Measurements from ENCODE around the gene AHCYL2.
"Not testable (repeated sequence)": the region's sequence is repeated elsewhere in the genome, so short reads cannot be mapped to it uniquely, and the experiment has no call there.

Gene AHCYL2

GRCh38 chr7:129367349-129367699 lies 142.5 kb downstream of the AHCYL2 start:
- Histone ChIP-seq H3F3A (ENCODE audit: insufficient read depth, low read length) (no peaks in the 10 kb centered on the region), H4K20me1 (ENCODE audit: insufficient read depth, low read length) (no peaks in the 10 kb centered on the region), H3K4me3 (ENCODE audit: low read depth, low read length, poor library complexity, severe bottlenecking) (no peak overlapping the region), H3K4me1 (ENCODE audit: insufficient read depth, low read length, severe bottlenecking) (no peaks in the 10 kb centered on the region), H3K4me2 (ENCODE audit: low read length) (no peak overlapping the region), H3K9ac (ENCODE audit: low read length) (no peak overlapping the region), H3K79me2 (ENCODE audit: insufficient read depth, low read length) (no peaks in the 10 kb centered on the region), H3K27me3 (ENCODE audit: insufficient read depth, low read length) (no peaks in the 10 kb centered on the region), H3K36me3 (ENCODE audit: insufficient read depth, low read length) (no peaks in the 10 kb centered on the region), H3K9me3 (ENCODE audit: low read length) (no peaks in the 10 kb centered on the region), H3K9me2 (ENCODE audit: low read depth, low read length) (no peaks in the 10 kb centered on the region), H2AFZ (ENCODE audit: low read length) (no peak overlapping the region), H3K27ac (ENCODE audit: low read depth, low read length, poor library complexity, severe bottlenecking) (no peak overlapping the region)
- TF ChIP-seq EZH2 (IDR thresholded peaks at IDR 0.05; ENCODE audit: borderline replicate concordance, low read length), result no peak
- TF ChIP-seq CTCF (IDR thresholded peaks at IDR 0.05; ENCODE audit: low read length), result no peak

- no peaks in the 10 kb centered on the region for H3K9me2 ChIP-seq (ENCODE audit: low read depth, low read length)
- no peaks in the 10 kb centered on the region for H4K20me1 ChIP-seq (ENCODE audit: insufficient read depth, low read length)
- no peak overlapping the region for H2AFZ ChIP-seq (ENCODE audit: low read length)
- H3K9me3 ChIP-seq (ENCODE audit: low read length), result no peaks in the 10 kb centered on the region
- no peak overlapping the region for H3K27ac ChIP-seq (ENCODE audit: low read depth, low read length, poor library complexity, severe bottlenecking)
- no peaks in the 10 kb centered on the region for H3K4me1 ChIP-seq (ENCODE audit: insufficient read depth, low read length, severe bottlenecking)
- no peaks in the 10 kb centered on the region for H3F3A ChIP-seq (ENCODE audit: insufficient read depth, low read length)
- TF ChIP-seq CTCF (IDR thresholded peaks at IDR 0.05; ENCODE audit: low read length) (peak; percentile 100), EZH2 (IDR thresholded peaks at IDR 0.05; ENCODE audit: borderline replicate concordance, low read length) (no peak)
- H3K79me2 ChIP-seq (ENCODE audit: insufficient read depth, low read length), result no peaks in the 10 kb centered on the region
- no peaks in the 10 kb centered on the region for H3K36me3 ChIP-seq (ENCODE audit: insufficient read depth, low read length)
- H3K9ac ChIP-seq (ENCODE audit: low read length), result no peak overlapping the region
- H3K27me3 ChIP-seq (ENCODE audit: insufficient read depth, low read length), result no peaks in the 10 kb centered on the region
- no peak overlapping the region for H3K4me2 ChIP-seq (ENCODE audit: low read length)
- H3K4me3 ChIP-seq (ENCODE audit: low read depth, low read length, poor library complexity, severe bottlenecking), result no peak overlapping the region
These were observed 143.0 kb downstream of the AHCYL2 start for GRCh38 chr7:129367700-129368388.

- Histone ChIP-seq H3K27me3 (ENCODE audit: insufficient read depth, low read length) (no peaks in the 10 kb centered on the region), H3K36me3 (ENCODE audit: insufficient read depth, low read length) (no peaks in the 10 kb centered on the region), H3K4me1 (ENCODE audit: insufficient read depth, low read length, severe bottlenecking) (no peaks in the 10 kb centered on the region), H2AFZ (ENCODE audit: low read length) (no peak overlapping the region), H3K9me3 (ENCODE audit: low read length) (no peaks in the 10 kb centered on the region), H3K9me2 (ENCODE audit: low read depth, low read length) (no peaks in the 10 kb centered on the region), H3K79me2 (ENCODE audit: insufficient read depth, low read length) (no peaks in the 10 kb centered on the region), H3K27ac (ENCODE audit: low read depth, low read length, poor library complexity, severe bottlenecking) (no peak overlapping the region), H4K20me1 (ENCODE audit: insufficient read depth, low read length) (no peaks in the 10 kb centered on the region), H3K4me3 (ENCODE audit: low read depth, low read length, poor library complexity, severe bottlenecking) (no peak overlapping the region), H3F3A (ENCODE audit: insufficient read depth, low read length) (no peaks in the 10 kb centered on the region), H3K4me2 (ENCODE audit: low read length) (no peak overlapping the region), H3K9ac (ENCODE audit: low read length) (no peak overlapping the region)
- no peak for TF ChIP-seq CTCF (IDR thresholded peaks at IDR 0.05; ENCODE audit: low read length)
- TF ChIP-seq EZH2 (IDR thresholded peaks at IDR 0.05; ENCODE audit: borderline replicate concordance, low read length), result no peak
These were observed 143.7 kb downstream of the AHCYL2 start for GRCh38 chr7:129368389-129368986.

- not testable (repeated sequence) for H3K4me2 ChIP-seq (ENCODE audit: low read length); H3K79me2 ChIP-seq (ENCODE audit: insufficient read depth, low read length); H3K4me1 ChIP-seq (ENCODE audit: insufficient read depth, low read length, severe bottlenecking); H3K9me3 ChIP-seq (ENCODE audit: low read length); H4K20me1 ChIP-seq (ENCODE audit: insufficient read depth, low read length); H3K27me3 ChIP-seq (ENCODE audit: insufficient read depth, low read length); H3K9ac ChIP-seq (ENCODE audit: low read length); H3K9me2 ChIP-seq (ENCODE audit: low read depth, low read length); H3K27ac ChIP-seq (ENCODE audit: low read depth, low read length, poor library complexity, severe bottlenecking); H3K36me3 ChIP-seq (ENCODE audit: insufficient read depth, low read length); H3K4me3 ChIP-seq (ENCODE audit: low read depth, low read length, poor library complexity, severe bottlenecking); H3F3A ChIP-seq (ENCODE audit: insufficient read depth, low read length); H2AFZ ChIP-seq (ENCODE audit: low read length)
These were observed 144.6 kb downstream of the AHCYL2 start for GRCh38 chr7:129369447-129369846.

Data from OCI-LY1 (cell line).